H1 (cell line): ENCODE data around the gene EFCAB6. TPM values are rescaled to one million over a fixed set of nuclear protein-coding genes. Genes with fewer than 3 reads are reported as not detected.

Experiments
- EGR1 ChIP-seq: IDR thresholded peaks from 2 replicates; pipeline ENCODE4 v1.6.1; 2011; ENCODE audit warnings: low read depth, low read length, borderline replicate concordance
- EP300 ChIP-seq, 2 experiments: IDR thresholded peaks; 1 replicate in 1 of 2; 2 replicates in 1 of 2; pipeline ENCODE4 v1.6.1; 2011 to 2012; ENCODE audit warnings: low read depth in 2 of 2, low read length in 2 of 2, mild to moderate bottlenecking in 2 of 2, borderline replicate concordance in 1 of 2, inconsistent platforms in 1 of 2, moderate library complexity in 1 of 2
- POLR2A ChIP-seq, 2 experiments: IDR thresholded peaks; 1 replicate in 1 of 2; 2 replicates in 1 of 2; pipeline ENCODE4 v1.6.1; 2011; ENCODE audit warnings: low read depth in 2 of 2, low read length in 2 of 2, mild to moderate bottlenecking in 2 of 2; ENCODE audit errors: control extremely low read depth in 1 of 2
- RAD21 ChIP-seq, 2 experiments: IDR thresholded peaks in 1 of 2; conservative IDR thresholded peaks in 1 of 2; 2 replicates each; pipeline ENCODE4 v1.6.1; 2011; ENCODE audit warnings: low read depth in 2 of 2, low read length in 2 of 2, improper control_type of control experiment in 1 of 2, inconsistent platforms in 1 of 2, mild to moderate bottlenecking in 1 of 2, moderate library complexity in 1 of 2
- polyA plus RNA-seq, 7 experiments: library from polyadenylated mRNA; depleted of rRNA in 3 of 7; stranded (reverse) in 5 of 7; unstranded in 2 of 7; fragments of >200 nt in 5 of 7; fragments of 200-250 nt in 2 of 7; gene quantifications; 1 replicate in 5 of 7; 2 replicates in 1 of 7; 4 replicates in 1 of 7; pipeline versions ENCODE4 v1.2.1 to v1.2.3, GENCODE V29; 2011 to 2013; ENCODE audit warnings: missing spikeins in 2 of 7, mixed read lengths in 2 of 7
- total RNA-seq: library from RNA; stranded (reverse); fragmentation: NEBNext Ultra II Directional; extraction: Animal tissue kit (Norgen Biotek cat#: 25700); gene quantifications from 2 replicates; pipeline ENCODE4 v1.2.1, GENCODE V29; 2021

Gene EFCAB6
- total and polyA plus RNA-seq, 2 of the 8 experiments (the other 6 are each of a cell fraction or from before 2014, with no cell fraction given), result 0.32 to 1.7 TPM

DNA sequence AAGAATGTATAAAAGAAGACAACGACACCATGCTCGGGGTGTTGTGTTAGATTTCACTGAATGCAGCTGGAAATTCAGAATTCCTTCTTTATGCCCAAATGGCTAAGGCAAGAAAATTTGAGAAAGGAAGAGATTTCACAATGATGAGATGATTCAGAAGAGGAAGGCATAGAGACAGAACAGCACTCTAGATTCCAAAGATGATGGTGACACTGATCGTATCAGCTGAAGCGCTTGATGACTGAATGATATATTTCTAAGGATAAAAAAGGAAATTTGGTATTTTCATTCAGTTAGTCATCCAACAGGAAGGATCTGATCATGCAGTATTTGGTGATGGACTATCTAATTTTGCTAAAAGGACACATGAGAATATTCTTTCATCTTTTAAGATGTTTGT lies 189.2 kb downstream of the EFCAB6 start (continued):
- TF ChIP-seq RAD21 (IDR thresholded peaks at IDR 0.05 in 1 of 2, conservative IDR thresholded peaks at IDR 0.05 in 1 of 2; ENCODE audit: low read depth in 2 of 2, low read length in 2 of 2), result no peak
- no peak for TF ChIP-seq EGR1
- TF ChIP-seq POLR2A (IDR thresholded peaks at IDR 0.05; ENCODE audit: control extremely low read depth in 1 of 2, low read depth in 2 of 2, low read length in 2 of 2), result no peak
- no peak for TF ChIP-seq EP300 (IDR thresholded peaks at IDR 0.05; ENCODE audit: borderline replicate concordance in 1 of 2, low read depth in 2 of 2, low read length in 2 of 2)
